ENCODE measurements around the gene CAPRIN1. TPM values are rescaled to one million over a fixed set of nuclear protein-coding genes. Genes with fewer than 3 reads are reported as not detected.

The CAPRIN1 gene
- total and polyA plus RNA-seq, 2 of the 8 experiments (the other 6 are each of a cell fraction or from before 2014, with no cell fraction given) = 221 to 317 TPM

DNA sequence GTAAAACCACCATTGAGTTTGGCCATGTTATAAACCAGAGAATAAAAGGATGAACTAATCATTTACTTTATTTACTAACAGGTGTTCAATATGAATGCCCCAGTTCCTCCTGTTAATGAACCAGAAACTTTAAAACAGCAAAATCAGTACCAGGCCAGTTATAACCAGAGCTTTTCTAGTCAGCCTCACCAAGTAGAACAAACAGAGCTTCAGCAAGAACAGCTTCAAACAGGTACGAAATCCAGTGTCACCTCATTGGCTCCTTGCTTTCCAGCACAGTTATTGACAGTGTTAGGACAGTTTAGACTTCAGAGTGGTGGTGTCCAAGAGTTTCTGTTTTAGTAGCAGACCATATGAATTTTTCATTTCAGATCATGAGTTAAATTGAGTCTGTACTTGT, 40.3 kb downstream of the CAPRIN1 start:
- H3K27ac ChIP-seq (ENCODE audit: low read depth, low read length) = no peak overlapping the region
- no peak overlapping the region for H4K5ac ChIP-seq (ENCODE audit: insufficient read length, low read depth, low read length)
- H3K79me1 ChIP-seq (ENCODE audit: low read depth, low read length) = no peaks in the 10 kb centered on the region
- H3K14ac ChIP-seq (ENCODE audit: insufficient read length) = no peak overlapping the region
- H3K79me2 ChIP-seq (ENCODE audit: control insufficient read depth in 1 of 2, insufficient read depth in 2 of 2, low read length in 2 of 2) = peaks cover 0 to 25% of the 10 kb centered on the region in 2 experiments; a peak in 2 of 4 replicates
- H2BK20ac ChIP-seq (ENCODE audit: low read length) = no peak overlapping the region
- peaks cover 2 to 10% of the 10 kb centered on the region in 2 experiments for H4K20me1 ChIP-seq (replicated peaks in 1 of 2; ENCODE audit: control insufficient read depth in 1 of 2, insufficient read depth in 2 of 2, low read length in 2 of 2)
- H3K18ac ChIP-seq (ENCODE audit: extremely low read depth, low read length) = no peak overlapping the region
- H3K9ac ChIP-seq (replicated peaks in 1 of 4; ENCODE audit: extremely low read depth in 1 of 4, low read depth in 3 of 4, low read length in 3 of 4) = no peak overlapping the region
- no peak overlapping the region for H4K8ac ChIP-seq (ENCODE audit: extremely low read depth, insufficient read depth, low read length)
- FAIRE-seq (no peak), DNase-seq (ENCODE audit: low read depth in 1 of 2, low spot score in 2 of 2) (no peak)
- 96% methylated on average over 1 of the region's 1 CpG; no CpG with 5 or more reads in 1 of the 2 experiments for WGBS, 2 experiments (ENCODE audit: extremely low coverage in 1 of 2, insufficient coverage in 1 of 2, insufficient read length in 1 of 2, insufficient replicate concordance in 2 of 2, low coverage in 1 of 2, low lambda C conversion rate in 2 of 2, missing lambda C conversion rate in 1 of 2)
- H3K4me2 ChIP-seq (ENCODE audit: insufficient read depth in 1 of 2, low read depth in 2 of 2, low read length in 2 of 2) = no peak overlapping the region
- H3K36me3 ChIP-seq (ENCODE audit: control insufficient read depth in 2 of 4, insufficient read depth in 4 of 4, low read length in 3 of 4) = peaks cover 43 to 97% (median 80%) of the 10 kb centered on the region in 4 experiments
- POLR2A ChIA-PET (ENCODE audit: partially characterized antibody) = interaction anchor here (0.6 to 2.0 kb wide), 4 partner anchors 11 to 166 kb away, joined by 3 to 5 read pairs (median 4); no protein-coding TSS in a partner anchor
- no peaks in the 10 kb centered on the region for H3K9me3 ChIP-seq (ENCODE audit: insufficient read depth in 2 of 2, low read depth in 1 of 2, low read length in 1 of 2)
- no peak overlapping the region for H3K4me3 ChIP-seq (ENCODE audit: extremely low read depth in 1 of 4, insufficient read depth in 2 of 4, low read depth in 3 of 4, low read length in 4 of 4)
- H3K27me3 ChIP-seq (replicated peaks in 1 of 4; ENCODE audit: control insufficient read depth in 3 of 4, extremely low read depth in 1 of 4, insufficient read depth in 3 of 4, low read length in 3 of 4) = no peaks in the 10 kb centered on the region
- H2AFZ ChIP-seq (ENCODE audit: low read length) = no peak overlapping the region
- H2BK15ac ChIP-seq (ENCODE audit: low read length) = no peak overlapping the region
- CTCF ChIA-PET (ENCODE audit: partially characterized antibody) = no interaction called here
- no peak overlapping the region for H2BK5ac ChIP-seq (ENCODE audit: low read depth, low read length)
- no peak overlapping the region for H3K56ac ChIP-seq (replicated peaks; ENCODE audit: insufficient read length, low read depth, low read length)
- no peaks in the 10 kb centered on the region for H3K4me1 ChIP-seq (replicated peaks in 1 of 4; ENCODE audit: control insufficient read depth in 3 of 4, insufficient read depth in 4 of 4, low read length in 3 of 4)
- no peak overlapping the region for H3K4ac ChIP-seq (replicated peaks; ENCODE audit: insufficient read length, low read depth, low read length)
- no peaks in the 10 kb centered on the region for H3K23me2 ChIP-seq (ENCODE audit: low read depth, low read length)
- H4K91ac ChIP-seq (replicated peaks; ENCODE audit: insufficient read length, low read length) = no peak overlapping the region
- H2AK5ac ChIP-seq (ENCODE audit: low read depth, low read length) = no peak overlapping the region
- no peak overlapping the region for H2BK12ac ChIP-seq (ENCODE audit: low read depth, low read length)
- H3K23ac ChIP-seq (ENCODE audit: insufficient read length) = no peak overlapping the region
- H2BK120ac ChIP-seq (replicated peaks; ENCODE audit: low read depth, low read length) = no peak overlapping the region
- TF ChIP-seq, protein P1, sequence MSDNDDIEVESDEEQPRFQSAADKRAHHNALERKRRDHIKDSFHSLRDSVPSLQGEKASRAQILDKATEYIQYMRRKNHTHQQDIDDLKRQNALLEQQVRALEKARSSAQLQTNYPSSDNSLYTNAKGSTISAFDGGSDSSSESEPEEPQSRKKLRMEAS (IDR thresholded peaks at IDR 0.05) = no peak
- TF ChIP-seq MAFK (IDR thresholded peaks at IDR 0.05; ENCODE audit: low read depth, low read length) (no peak), RFX5 (IDR thresholded peaks at IDR 0.05; ENCODE audit: borderline replicate concordance, low read depth, low read length) (no peak), POU5F1 (IDR thresholded peaks at IDR 0.05; ENCODE audit: low read depth, low read length) (no peak), SRF (IDR thresholded peaks at IDR 0.05; ENCODE audit: low read depth, low read length) (no peak), TAF7 (optimal IDR thresholded peaks at IDR 0.05; ENCODE audit: borderline replicate concordance, low read depth, low read length) (no peak), GTF2F1 (IDR thresholded peaks at IDR 0.05; ENCODE audit: borderline replicate concordance, low read depth, low read length) (no peak), SUZ12 (IDR thresholded peaks at IDR 0.05; ENCODE audit: low read length) (no peak), TBP (IDR thresholded peaks at IDR 0.05; ENCODE audit: low read depth, low read length) (no peak), BACH1 (IDR thresholded peaks at IDR 0.05; ENCODE audit: low read length) (no peak), SP4 (IDR thresholded peaks at IDR 0.05; ENCODE audit: low read length) (no peak), PHF8 (conservative IDR thresholded peaks at IDR 0.05; ENCODE audit: low read depth, low read length) (no peak), TEAD4 (IDR thresholded peaks at IDR 0.05; ENCODE audit: low read depth, low read length) (no peak)
- TF ChIP-seq, protein P2, sequence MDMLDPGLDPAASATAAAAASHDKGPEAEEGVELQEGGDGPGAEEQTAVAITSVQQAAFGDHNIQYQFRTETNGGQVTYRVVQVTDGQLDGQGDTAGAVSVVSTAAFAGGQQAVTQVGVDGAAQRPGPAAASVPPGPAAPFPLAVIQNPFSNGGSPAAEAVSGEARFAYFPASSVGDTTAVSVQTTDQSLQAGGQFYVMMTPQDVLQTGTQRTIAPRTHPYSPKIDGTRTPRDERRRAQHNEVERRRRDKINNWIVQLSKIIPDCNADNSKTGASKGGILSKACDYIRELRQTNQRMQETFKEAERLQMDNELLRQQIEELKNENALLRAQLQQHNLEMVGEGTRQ (IDR thresholded peaks at IDR 0.05; ENCODE audit: low read length) = no peak
